HG03521 (cell line): ENCODE data around the gene LIMS1.
"Not testable (repeated sequence)": the region's sequence is repeated elsewhere in the genome, so short reads cannot be mapped to it uniquely, and the experiment has no call there.

Source experiments
- ATAC-seq: cut with Tn5 transposase; IDR thresholded peaks from one replicate; pipeline ENCODE4 v1.9.1; 2021; ENCODE audit warnings: mild to moderate bottlenecking, moderate library complexity; ENCODE audit not compliant: unreplicated experiment

Gene LIMS1

DNA sequence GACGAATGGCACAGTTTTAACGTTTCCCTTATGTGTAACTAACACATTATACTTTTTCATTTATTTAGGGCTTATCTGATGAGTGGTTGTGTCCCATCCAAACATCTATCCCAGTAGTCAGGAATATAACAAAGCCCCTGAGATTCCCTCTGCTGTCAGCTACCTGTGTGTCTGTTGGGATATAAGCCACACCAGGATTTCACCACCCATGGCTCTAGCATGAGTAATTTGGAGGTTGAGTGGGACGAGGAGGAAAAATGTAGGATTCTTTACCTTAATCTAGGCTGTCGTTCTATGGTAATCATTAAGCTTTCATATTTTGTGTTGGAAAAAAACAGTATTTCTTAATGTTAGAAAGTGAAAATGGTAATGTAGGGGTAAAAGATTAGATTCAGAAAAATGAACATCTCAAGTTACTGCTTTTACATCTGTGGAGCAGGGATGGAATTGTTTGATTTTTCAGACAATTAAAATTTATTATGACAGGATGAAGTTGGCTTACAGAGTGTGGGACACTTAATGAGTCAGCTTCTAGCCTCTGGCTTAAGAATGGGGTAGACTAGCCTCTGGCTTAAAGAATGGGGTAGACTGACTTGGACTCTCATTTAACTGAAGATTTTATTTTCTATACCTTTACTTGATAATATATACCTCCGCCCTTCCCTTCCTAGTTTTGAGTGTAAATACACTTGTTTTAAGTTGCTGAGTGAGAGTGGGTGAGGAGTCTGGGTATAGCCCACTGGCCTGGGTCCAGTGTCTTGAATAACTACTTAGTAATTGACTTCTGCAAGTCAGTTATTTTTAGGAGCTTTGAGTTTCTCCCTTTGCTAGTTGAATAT is 96.5 kb downstream of the LIMS1 start:
- ATAC-seq, result no peak

DNA sequence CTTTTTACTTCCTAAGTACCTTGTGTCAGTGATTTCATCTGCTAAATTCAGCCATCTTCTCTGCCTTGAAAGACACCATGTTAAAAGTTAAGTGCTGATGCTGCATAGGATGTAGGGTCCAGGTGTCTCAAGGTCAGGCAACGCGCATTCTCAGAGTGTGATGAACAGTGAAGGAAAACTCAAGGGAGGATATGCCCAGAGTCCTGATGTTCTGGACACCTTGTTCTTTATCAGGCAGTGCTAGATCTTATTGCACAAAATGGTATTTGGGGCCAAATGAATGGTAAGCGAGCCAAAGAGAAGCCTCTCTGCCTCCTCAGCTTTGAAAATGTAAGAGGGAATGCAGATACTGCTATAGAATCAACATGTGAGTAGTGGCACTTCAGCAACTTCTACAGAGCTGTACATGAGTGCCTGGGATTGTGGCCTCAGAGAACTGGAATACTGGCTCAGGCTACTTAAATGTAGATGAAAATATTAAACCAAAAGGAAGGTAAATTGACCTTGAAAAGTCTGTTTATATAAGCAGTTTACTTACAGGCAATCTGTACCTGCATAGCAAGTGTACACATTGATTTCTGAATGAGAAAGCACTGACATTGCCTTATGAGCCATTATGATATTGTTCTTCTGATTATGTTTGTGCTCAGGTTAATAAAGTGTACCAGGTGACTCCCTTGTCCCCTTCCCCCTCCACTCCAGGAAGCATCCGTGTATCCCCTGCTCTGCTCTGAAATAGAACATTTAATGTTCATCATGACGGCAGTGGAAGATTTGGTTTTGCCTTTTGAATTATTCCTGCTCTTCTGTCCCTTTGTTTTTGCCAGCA is 98.3 kb downstream of the LIMS1 start:
- no peak for ATAC-seq

DNA sequence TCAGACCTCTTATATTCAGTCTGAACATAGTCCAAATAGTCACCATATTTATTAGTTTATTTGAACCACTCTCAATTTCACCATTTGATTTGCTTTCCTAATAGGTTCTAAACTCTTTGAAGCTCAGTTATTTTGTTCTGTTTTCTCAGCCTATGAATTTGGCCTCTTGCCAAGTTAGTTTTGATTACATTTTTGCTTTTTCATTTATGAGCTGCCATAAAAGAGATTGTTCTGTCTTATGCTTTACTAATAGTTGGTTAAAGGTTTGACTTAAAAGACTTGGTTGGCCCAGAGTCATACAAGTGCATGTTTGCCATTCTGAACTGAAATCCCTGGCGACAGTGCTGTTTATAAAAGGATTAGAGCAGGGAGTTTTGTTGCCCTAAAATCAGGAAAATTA is 99.1 kb downstream of the LIMS1 start:
- ATAC-seq, result no peak

DNA sequence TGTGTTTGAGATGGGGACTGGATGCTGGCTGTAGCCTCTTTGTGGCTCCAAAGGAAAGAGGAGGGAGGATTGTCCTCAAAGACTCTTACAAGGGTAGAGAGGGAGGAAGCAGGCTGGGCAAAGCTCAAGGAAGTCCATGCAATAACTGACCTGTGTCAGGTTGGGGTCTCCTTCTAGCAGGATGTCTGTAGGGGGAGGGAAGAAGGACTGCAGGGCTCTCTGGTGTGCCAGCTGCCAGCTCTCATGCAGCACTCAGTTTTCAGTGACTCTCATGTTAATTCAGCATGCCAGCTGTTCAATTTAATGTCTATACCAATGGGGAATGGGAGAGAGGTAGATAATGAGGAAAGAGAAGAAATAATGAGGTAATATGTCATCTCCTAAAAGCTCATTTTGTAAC is 99.7 kb downstream of the LIMS1 start:
- ATAC-seq, result no peak

DNA sequence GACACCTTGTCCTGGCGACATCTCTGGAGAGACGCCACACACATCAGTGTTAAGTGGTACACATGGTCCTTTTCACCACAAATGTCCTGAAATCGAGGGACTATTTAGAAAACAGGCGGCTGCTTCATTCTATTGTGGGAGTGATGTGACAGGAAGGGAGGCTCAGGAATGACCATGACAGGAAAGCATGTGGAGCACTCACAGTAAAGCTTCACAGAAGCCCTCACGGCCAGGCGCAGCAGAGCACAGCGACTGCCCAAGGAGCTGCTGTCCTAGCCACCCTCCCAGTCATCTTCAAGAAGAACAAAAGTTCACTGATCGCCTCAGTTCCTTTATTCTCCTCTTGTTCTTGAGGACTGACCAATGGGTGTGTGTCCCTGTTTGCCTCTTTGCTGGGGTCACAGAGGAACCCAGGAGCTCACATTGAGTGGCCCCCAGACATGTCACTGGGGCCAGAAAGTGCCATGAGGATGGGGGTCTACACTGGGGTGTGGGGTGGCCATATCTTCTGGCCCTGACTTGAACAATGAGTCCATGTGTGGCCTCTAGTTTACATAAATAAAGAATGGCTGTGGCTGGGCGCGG is 100.4 kb downstream of the LIMS1 start:
- ATAC-seq, result no peak

DNA sequence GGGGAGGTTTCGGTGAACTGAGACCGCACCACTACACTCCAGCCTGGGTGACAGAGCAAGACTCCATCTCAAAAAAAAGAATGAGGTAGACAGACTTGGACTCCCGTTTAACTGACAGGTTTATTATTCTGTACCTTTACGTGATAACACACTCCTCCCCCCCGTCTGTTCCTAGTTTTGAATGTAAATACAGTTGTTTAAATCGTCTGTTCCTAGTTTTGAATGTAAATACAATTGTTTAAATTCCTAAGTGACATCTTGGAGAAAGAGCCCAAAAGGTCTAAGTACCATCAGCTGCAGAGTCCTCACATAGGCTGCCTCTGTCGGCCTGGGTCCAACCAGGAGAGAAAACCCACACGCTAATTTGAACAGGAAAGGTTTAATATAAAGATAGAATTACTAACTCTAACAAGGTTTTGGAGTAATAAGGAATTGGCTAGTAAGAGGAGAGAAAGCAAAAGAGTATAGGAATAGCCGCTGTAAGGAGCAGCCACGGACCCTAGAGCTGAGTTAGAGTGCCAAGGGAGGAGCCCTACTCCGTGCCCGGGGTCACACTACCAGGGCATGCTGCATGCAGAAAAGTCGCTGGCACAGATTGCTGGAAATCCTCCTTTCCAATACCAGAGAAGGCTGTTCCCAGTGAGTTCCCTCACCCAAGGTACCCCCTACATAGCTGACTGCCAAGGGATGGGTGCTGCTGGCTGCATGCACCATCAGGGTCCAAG is 101.5 kb downstream of the LIMS1 start:
- ATAC-seq, result no peak

DNA sequence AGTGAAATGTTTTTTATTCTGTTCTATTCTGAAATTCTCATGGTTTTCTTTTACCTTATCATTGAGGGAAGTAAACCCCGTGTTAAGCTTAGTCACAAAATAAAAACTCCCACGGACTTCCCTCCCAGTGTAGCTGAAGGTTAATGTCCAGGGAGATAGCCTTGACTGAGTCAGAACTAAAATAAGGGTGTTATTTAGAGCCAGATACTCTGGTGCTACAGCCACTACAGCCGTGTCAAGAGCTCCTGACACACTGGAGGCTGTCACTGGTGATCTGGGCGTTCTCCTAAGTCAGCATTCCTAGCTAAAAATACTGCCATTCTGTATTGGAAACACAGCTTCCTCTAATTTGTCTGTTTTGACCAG is 103.0 kb downstream of the LIMS1 start:
- ATAC-seq, result no peak

DNA sequence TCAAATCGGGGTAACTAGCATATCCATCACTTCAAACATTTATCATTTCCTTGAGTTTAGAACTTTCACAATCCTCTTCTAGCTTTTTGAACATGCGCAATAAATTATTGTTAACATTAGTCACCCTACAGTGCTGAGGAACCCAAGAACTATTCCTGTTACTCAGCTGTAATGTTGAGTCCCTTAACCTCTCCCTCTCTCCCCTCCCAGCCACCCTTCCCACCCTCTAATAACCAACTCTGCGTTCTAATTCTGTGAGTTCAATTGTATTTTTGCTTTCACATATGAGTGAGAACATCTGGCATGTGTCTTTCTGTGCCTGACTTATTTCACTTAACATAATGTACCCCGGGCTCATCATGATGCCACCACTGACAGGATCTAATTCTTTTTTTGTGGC is 106.5 kb downstream of the LIMS1 start:
- ATAC-seq, result no peak

DNA sequence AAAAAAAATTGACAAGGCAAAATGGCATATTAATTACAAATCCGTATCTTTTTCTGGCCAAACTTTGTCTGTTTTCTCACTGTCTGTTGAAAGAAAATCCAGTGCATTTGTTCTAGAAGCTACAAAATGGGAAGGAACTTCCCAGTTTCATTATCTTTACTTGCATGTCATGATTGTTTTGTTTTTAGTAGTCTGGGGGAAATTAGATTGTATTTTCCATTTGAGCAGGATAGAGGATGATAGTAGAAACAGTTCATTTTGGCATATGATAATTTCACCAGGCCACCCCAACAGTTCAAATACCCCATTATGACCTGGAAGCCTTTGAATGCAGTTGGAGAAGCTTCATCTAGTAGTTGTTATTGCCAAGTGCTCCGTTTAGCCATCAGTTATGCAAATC is 107.5 kb downstream of the LIMS1 start:
- no peak for ATAC-seq

DNA sequence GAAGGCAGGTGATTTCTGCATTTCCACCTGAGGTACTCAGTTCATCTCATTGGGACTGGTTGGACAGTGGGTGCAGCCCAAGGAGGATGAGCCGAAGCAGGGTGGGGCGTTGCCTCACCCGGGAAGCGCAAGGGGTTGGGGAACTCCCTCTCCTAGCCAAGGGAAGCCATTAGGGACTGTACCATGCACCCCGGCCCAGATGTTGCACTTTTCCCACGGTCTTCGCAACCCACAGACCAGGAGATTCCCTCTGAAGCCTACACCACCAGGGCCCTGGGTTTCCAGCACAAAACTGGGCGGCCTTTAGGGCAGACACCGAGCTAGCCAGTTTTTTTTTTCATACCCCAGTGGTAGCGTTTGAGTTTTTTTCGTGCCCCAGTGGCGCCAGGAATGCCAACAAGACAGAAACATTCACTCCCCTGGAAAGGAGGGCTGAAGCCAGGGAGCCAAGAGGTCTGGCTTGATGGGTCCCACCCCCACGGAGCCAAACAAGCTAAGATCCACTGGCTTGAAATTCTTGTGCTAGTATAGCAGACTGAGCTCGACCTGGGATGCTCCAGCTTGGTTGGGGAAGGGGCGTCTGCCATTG is 109.1 kb downstream of the LIMS1 start:
- no peak for ATAC-seq

DNA sequence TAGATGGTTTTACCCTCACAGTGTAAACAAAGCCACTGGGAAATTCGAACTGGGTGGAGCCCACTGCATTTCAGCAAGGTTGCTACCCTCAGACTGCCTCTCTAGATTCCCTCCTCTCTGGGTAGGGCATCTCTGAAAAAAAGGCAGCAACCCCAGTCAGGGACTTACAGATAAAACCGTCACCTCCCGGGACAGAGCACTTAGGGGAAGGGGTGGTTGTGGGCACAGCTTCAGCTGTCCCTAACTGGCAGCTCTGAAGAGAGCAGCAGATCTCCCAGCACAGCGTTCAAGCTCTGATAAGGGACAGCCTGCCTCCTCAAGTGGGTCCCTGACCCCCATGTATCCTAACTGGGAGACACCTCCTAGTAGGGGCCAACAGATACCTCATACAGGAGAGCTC is 109.6 kb downstream of the LIMS1 start:
- not testable (repeated sequence) for ATAC-seq

DNA sequence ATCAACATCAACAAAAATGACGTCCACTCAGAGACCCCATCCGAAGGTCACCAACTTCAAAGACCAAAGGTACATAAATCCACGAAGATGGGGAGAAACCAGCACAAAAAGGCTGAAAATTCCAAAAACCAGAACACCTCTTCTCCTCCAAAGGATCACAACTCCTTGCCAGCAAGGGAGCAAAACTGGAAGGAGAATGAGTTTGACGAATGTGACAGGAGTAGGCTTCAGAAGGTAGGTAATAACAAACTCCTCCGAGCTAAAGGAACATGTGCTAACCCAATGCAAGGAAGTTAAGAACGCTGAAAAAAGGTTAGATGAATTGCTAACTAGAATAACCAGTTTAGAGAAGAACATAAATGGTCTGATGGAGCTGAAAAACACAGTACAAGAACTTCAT is 110.2 kb downstream of the LIMS1 start:
- not testable (repeated sequence) for ATAC-seq

DNA sequence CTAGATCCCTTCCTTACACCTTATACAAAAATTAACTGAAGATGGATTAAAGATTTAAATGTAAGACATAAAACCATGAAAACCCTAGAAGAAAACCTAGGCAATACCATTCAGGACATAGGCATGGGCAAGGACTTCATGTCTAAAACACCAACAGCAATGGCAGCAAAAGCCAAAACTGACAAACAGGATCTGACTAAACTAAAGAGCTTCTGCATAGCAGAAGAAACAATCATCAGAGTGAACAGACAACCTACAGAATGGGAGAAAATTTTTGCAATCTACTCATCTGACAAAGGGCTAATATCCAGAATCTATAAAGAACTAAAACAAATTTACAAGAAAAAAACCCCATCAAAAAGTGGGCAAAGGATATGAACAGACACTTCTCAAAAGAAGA is 114.5 kb downstream of the LIMS1 start:
- not testable (repeated sequence) for ATAC-seq

DNA sequence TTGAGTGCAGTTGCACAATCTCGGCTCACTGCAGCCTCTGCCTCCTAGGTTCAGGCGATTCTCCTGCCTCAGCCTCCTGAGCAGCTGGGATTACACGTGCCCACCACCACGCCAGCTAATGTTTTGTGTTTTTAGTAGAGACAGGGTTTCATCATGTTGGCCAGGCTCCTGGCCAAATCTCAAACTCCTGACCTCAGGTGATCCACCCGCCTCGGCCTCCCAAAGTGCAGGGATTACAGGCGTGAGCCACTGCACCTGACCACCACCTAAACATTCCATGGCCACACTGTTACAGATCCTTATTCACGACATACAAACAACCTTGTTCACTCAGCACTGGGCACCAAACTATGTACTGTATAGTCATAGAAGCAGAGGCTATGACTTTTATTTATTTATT is 116.2 kb downstream of the LIMS1 start:
- not testable (repeated sequence) for ATAC-seq

DNA sequence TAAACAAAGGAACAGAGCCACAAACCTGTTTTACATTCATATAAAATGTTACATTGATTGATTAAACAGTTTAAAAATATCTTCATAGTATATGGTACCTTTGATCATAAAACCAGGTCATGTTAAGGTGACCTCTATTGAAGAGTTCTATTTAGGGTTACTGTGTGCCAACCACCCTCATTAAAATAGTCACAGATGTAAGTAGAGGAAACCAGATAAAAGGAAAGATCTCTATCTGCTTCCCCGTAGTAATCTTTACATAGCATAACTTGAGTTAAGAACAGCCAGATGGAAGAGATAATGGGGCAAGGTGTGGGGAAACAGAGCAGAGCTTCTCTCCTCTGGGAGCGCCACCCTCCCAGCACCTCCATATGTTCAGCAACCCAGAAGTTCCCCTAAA is 117.2 kb downstream of the LIMS1 start:
- ATAC-seq, result not testable (repeated sequence)

DNA sequence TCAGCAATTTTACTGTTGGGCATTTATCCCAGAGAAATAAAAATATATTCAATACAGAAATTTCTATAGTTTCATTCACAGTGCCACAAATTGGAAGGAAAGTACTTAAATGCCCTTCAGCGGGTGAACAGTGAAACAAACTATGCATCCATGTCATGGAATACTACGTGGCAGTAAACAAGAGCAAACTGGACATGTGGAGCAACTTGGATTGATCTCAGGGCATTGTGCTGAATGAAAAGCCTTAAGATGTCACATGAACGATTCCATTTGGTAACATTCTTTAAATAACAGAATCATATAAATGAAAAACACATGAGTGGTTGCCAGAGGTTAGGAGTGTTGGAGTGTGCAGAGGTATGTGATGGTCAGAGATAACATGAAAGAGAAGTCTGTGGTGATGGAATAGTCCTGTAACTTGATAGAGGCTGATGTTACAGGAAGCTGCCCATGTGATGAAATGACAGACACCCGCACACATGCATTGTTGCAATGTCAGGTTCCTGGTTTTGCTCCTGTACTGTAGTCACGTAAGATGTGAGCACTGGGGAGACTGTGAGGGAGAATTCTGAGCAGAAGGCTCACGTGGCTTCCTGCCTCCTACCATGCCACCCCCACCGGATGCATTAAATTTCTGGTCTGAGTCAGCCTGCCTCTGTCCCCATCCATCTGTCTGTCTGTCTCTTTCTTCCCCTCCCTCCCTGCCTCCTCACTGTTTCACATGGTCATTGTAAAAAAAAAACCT is 118.1 kb downstream of the LIMS1 start:
- peak; percentile 96 for ATAC-seq

DNA sequence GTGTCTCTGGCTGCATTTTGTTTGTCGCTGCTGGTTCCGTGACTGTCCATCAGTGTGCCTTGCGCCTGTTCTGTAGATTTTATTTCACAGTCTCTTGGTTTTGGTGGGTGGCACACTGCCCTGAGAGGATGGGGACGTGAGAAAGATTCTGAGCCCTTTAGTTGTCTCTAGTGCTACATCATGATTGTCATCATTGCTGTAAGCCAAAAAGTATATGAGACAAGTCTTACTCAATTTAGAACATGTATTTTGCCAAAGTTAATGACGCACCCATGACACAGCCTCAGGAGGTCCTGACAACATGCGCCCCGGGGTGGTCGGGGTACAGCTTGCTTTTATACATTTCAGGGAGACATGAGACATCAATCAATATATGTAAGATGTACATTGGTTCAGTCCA is 119.2 kb downstream of the LIMS1 start:
- ATAC-seq, result not testable (repeated sequence)

DNA sequence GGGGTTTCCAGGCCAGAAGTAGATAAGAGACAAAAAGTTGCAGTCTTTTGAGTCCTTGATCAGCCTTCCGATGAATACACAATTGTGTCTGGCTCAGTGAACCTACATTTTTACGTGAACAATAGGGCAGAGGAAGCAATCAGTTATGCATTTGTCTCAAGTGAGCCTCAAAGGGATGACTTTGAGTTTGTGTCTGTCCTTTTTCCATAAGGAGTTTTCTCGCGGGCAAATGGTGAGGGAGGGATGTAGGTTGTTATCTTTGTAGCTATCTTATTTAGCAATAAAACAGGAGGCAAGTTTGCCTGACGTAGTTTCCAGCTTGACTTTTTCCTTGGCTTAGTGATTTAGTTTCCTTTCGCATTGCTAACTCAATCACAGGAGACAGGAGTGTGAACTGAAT is 119.6 kb downstream of the LIMS1 start:
- not testable (repeated sequence) for ATAC-seq

DNA sequence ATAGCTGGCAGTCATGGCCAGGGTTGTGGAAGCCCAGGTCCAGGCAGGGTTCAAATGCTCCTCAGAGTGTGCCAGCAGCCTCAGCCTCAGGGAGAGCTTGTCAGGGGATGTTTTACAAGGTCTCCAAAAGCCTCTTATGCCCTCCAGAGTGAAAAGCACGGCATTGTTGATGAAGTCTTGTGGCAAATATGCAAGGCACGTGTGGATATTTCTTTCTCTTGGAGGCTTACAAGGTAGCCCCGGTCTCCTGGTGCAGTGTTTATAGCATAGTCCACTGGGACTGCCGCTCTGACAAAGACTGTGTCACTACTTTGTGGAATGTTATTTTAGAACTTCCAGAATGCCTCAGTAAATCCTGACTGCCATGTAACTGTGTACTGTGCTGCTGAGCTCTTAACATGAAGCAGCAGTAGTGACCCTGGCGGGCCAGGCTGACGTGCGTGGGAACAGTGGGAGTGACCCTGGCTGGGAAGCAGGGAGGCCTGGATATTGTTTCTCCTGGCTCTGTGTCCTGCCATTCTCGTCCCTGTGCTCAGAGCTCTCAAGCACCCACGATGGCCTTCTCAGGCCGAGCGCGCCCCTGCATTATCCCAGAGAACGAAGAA is 120.4 kb downstream of the LIMS1 start:
- ATAC-seq, result not testable (repeated sequence)

DNA sequence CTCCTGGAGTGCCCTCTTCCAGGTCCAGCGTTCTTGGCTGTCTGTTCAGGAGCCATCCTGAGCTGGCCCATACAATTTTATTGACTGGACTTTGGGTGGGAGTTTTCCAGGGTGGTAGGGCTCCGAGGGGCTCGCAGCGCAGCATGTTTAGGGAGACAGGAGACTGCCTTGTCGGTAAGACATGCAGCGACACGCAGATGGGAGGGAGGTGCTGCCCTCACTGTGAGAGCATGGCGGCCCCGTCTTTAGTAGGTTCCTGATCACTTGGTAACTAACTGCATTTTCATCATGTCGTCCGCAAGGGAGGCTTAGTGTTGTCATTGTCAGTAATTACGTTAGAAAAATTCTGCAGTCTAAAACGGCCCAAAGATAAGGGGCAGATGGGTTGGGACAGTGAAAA is 121.0 kb downstream of the LIMS1 start:
- not testable (repeated sequence) for ATAC-seq
